ENCODE results near the gene CDC45. TPM values are rescaled to one million over a fixed set of nuclear protein-coding genes. Genes with fewer than 3 reads are reported as not detected.
A peak's percentile ranks its signal among the peaks of the same experiment; 100 is the strongest.

CDC45 gene
- total and polyA plus RNA-seq, 8 donors: 0.28 to 1.3 (median 0.63) TPM; not detected in 2

DNA sequence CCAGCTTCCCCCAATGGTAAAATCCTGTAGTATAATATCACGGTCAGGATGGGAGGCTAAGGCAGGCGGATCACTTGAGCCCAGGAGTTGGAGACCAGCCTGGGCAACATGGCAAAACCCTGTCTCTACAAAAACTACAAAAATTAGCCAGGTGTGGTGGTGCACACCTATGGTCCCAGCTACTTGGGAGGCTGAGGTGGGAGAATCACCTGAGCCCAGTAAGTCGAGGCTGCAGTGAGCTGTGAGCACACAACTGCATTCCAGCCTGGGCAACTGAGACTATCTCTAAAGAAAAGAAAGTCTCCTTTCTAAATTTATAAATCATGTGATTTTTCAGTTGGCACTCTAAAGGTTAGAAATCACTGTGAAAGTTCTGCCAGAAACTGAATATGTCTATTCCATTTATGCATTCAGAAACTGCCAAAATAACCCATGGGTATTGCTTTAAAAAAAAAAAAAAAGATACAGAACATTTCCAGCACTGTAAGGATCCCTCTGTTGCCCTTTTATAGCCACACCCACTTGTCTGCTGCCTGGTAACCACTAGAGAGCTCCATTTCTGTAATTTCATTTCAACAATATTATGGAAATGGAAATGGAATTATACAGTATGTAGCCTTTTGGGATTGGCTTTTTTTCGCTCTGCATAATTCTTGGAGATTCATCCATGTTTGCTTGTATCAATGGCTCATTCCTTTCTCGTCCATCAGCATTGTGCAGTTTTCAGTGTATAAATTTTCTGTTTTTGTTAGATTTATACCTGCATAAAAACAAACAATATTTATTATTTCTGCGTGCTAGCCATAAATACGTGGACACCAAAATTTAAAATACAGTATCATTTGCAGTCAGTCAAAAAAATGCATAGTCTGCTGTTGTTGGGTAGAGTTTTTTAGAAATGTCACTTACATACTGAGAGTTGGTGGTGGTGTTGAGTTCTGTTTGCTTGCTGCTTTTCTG, 9.4 kb downstream of the CDC45 start:
- Histone ChIP-seq H3K4me3 (no peak overlapping the region), H3K36me3 (no peaks in the 10 kb centered on the region), H3K27me3 (no peaks in the 10 kb centered on the region), H3K27ac (no peak overlapping the region), H3K4me1 (no peaks in the 10 kb centered on the region), H3K9me3 (no peaks in the 10 kb centered on the region)
- FAIRE-seq: no peak
- peak in 3 of 4 donors; percentile 57 to 74 (median 73) for ATAC-seq
- no peak for DNase-seq
- TF ChIP-seq, protein P1, sequence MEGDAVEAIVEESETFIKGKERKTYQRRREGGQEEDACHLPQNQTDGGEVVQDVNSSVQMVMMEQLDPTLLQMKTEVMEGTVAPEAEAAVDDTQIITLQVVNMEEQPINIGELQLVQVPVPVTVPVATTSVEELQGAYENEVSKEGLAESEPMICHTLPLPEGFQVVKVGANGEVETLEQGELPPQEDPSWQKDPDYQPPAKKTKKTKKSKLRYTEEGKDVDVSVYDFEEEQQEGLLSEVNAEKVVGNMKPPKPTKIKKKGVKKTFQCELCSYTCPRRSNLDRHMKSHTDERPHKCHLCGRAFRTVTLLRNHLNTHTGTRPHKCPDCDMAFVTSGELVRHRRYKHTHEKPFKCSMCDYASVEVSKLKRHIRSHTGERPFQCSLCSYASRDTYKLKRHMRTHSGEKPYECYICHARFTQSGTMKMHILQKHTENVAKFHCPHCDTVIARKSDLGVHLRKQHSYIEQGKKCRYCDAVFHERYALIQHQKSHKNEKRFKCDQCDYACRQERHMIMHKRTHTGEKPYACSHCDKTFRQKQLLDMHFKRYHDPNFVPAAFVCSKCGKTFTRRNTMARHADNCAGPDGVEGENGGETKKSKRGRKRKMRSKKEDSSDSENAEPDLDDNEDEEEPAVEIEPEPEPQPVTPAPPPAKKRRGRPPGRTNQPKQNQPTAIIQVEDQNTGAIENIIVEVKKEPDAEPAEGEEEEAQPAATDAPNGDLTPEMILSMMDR (IDR thresholded peaks at IDR 0.05): no peak
- WGBS, 2 donors: 83 to 90% methylated on average over 7 of the region's 7 CpGs
- intact Hi-C loops (cut with DNase I): no loop called here

- intact Hi-C loops (cut with DNase I): no loop called here
- no peaks in the 10 kb centered on the region for H3K27me3 ChIP-seq
- DNase-seq: no peak
- WGBS, 2 donors: 87 to 92% methylated on average over 5 of the region's 5 CpGs
- H3K27ac ChIP-seq: no peak overlapping the region
- H3K9me3 ChIP-seq: no peaks in the 10 kb centered on the region
- no peak for FAIRE-seq
- no peaks in the 10 kb centered on the region for H3K36me3 ChIP-seq
- TF ChIP-seq, protein P1 (IDR thresholded peaks at IDR 0.05): no peak
- no peak for ATAC-seq
- no peaks in the 10 kb centered on the region for H3K4me1 ChIP-seq
- no peak overlapping the region for H3K4me3 ChIP-seq
These were observed 11.0 kb downstream of the CDC45 start for GRCh38 chr22:19490628-19491230.

DNA sequence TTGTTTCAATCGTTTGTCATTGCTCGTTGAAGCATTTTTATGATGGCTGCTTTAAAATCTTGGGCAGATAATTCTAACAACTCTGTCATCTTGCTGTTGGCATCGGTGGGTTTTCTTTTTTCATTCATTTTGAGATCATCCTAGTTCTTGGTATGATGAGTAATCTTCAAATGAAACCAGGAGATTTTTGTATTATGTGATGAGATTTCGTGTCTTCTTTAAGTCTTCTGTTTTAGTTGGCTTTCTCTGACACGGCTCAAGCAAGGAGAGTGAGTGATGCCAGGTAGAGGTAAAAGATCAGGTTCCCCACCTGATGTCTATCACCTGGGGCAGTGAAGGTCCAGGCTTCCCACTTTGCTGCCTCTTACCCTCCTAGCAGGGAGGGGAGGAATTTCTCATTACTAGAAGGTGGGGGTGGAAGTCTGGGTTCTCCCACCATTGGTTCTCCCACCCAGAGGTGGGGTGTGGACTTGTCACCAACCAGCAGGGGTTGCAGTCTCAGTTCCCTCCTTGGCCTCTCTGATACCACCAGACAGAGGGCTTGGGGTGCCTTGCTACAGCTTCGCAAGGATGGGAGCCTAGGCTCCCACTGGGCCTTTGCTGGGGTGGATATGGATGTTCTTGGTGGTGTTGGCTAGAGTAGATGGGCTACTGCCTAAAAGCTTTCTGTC, 12.9 kb downstream of the CDC45 start:
- no peaks in the 10 kb centered on the region for H3K36me3 ChIP-seq
- H3K9me3 ChIP-seq: no peaks in the 10 kb centered on the region
- TF ChIP-seq, protein P1 (IDR thresholded peaks at IDR 0.05): no peak
- no peaks in the 10 kb centered on the region for H3K4me1 ChIP-seq
- no peak for FAIRE-seq
- H3K27me3 ChIP-seq: no peaks in the 10 kb centered on the region
- DNase-seq: no peak
- no peak for ATAC-seq
- H3K4me3 ChIP-seq: no peak overlapping the region
- no peak overlapping the region for H3K27ac ChIP-seq
- 86 to 89% methylated on average over 6 of the region's 6 CpGs for WGBS, 2 donors
- intact Hi-C loops (cut with DNase I): no loop called here

GRCh38 chr22:19494001-19494560, 14.4 kb downstream of the CDC45 start:
- ATAC-seq (no peak), DNase-seq (no peak), FAIRE-seq (no peak)
- no peak overlapping the region for H3K27ac ChIP-seq
- TF ChIP-seq, protein P1 (IDR thresholded peaks at IDR 0.05): no peak
- intact Hi-C loops (cut with DNase I): no loop called here
- no peaks in the 10 kb centered on the region for H3K4me1 ChIP-seq
- H3K4me3 ChIP-seq: no peak overlapping the region
- 95 to 96% methylated on average over 8 of the region's 8 CpGs for WGBS, 2 donors
- H3K9me3 ChIP-seq: no peaks in the 10 kb centered on the region
- no peaks in the 10 kb centered on the region for H3K36me3 ChIP-seq
- no peaks in the 10 kb centered on the region for H3K27me3 ChIP-seq

Data from pancreas (tissue), 10 donors.